Stimulated activated CD4-positive, alpha-beta T cell treated with anti-CD3 and anti-CD28 coated beads, Interleukin-2, amount 100 ng/mL, for 24 hours (primary cell): ENCODE measurements around the gene CPT1B.

ENCODE experiments used
- DNase-seq, 2 donors: peaks; one replicate each; pipeline ENCODE4 v3.0.0-alpha.2; 2020

CPT1B gene

DNA sequence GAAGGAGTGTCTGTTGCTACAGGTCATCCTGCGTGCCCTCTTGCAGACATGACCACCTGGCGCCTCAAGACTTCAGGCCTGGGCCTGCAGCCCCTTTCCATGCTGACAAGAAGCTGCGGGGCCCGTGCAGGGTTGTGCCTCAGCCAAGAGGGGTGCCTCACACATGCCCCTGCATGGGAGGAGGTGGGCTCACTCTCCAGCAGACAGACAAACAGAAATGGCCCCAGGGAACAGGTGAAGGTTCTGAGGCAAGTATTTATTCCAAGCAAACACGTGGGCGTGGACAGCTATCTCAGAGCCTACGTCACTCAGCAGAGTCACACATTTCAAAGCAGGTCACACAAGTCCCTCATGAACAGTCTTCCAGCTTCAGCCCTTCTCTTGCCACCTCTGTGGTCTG, 9.6 kb downstream of the CPT1B start:
- DNase-seq = no peak

DNA sequence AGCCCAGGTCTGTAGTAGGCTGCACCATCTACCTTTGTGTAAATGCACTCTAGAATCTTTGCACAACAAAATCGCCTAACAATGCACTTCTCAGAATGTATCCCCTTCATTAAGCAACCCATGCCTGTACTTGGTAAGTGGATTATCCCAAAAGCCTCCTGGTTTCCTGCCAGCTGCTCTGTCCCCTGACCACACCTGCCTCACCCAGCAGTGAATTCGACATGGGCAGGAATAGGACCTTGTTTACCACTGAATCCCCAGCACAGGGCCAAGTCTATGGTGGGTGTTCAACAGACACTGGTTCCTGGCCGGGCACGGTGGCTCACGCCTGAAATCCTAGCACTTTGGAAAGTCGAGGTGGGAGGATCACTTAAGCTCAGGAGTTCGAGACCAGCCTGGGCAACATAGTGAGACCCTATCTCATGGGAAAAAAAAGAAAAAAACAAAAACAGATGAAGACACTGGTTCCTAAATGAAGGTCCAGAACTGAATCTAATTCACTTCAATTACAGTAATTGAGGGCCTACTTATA, 10.4 kb downstream of the CPT1B start:
- no peak for DNase-seq

DNA sequence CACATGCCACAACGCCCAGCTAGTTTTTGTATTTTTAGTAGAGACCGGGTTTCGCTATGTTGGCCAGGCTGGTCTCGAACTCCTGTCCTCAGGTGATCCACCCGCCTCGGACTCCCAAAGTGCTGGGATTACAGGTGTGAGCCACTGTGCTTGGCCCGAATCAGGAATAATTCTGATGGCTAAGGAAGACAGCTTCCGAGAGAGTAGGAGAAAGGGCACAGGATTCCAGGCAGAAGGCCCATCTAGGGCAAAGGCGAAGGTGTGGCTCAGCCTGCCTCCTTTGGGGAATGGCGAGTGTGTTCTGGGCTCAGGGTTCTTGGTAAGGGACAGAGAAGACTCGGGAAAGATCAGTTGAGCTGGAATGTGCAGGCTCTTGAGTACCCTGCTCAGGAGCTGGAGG, 13.9 kb downstream of the CPT1B start:
- no peak for DNase-seq

- DNase-seq = no peak
Measured at GRCh38 chr22:50563413-50564160, 14.6 kb downstream of the CPT1B start.

DNA sequence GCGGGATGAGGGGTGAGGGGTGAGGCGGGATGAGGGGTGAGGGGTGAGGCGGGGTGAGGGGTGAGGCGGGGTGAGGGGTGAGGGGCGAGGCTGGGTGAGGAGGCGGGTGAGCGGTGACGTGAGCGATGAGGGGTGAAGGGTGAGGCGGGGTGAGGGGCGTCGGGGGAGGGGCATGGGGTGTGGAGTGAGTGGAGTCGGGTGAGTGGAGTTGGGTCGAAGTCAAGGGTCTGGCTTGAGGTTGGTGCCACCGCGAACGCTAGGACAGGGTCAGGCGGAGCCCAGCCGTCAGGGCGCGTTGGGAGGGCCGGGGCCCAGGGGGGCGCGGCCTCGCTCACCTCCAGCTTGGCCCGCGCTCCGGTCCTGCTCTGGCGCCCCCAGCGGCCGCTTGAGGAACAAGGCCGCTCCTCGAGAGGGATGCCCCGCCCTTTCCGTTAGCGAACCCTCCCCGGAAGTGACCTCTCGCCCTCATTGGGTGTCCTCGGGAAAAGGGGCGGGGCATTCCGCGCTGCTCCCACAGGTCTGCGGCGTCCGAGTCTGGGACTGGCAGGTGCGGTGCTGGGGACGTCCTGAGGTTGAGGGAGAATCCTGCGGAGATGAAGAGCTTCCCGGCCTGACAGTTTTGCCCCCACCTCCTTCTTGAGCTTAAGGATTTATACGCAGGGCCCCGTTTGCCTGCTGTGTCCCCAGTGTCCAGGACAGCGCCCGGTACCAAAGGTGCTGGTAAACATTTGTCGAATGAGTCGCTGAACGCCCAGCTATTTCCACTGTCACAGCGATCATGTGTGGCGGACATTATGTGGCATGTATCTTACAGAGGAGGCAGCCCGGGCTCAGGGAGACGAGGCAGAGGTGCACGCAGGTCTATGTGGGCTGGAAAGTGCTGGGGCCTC, 15.5 kb downstream of the CPT1B start, which contains the start of gene SYCE3:
Gene SYCE3, minus strand, starts transcription at position 397 of the 890 bp plus-strand sequence. CDS start 6,514 bp downstream, outside the sequence.
- peak; percentile 98 to 99 for DNase-seq

DNA sequence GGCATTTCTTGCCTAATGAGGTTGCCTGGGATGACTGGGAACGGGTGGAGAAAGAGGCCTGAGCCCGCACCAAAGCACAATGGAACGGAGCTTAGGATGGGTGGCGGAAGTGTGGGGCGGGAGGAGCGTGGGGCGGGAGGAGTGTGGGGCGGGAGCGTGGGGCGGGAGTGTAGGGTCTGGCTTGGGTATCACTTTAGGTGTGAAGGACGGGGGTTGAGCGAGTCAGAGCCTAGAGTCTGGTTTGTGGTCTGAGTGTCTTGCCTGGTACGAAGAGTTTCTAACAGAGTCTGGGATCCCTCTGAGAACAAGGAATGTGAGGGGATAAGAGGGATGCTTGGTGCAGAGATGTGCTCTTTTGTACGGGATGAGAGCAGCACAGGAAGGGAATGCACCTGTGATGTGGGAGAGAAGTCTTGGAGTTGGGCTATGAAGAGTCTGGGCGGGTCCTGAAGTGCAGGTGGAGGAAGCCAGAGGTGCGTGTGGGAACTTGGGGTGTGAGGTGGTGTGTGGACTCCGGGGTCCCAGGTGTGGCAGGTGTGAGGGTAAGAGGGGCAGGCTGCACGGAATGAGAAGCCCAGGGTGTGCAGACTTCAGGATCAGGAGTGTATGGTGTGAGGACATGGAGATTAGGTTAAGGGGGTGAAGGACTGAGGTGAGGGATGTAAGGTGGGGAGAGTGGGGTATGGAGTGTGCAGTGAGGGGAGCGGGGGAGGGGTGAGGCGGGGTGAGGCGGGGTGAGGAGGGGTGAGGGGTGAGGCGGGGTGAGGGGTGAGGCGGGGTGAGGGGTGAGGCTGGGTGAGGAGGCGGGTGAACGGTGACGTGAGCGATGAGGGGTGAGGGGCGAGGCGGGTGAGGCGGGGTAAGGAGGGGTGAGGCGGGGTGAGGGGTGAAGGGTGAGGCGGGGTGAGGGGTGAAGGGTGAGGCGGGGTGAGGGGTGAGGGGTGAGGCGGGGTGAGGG, 16.5 kb downstream of the CPT1B start:
- no peak for DNase-seq

DNA sequence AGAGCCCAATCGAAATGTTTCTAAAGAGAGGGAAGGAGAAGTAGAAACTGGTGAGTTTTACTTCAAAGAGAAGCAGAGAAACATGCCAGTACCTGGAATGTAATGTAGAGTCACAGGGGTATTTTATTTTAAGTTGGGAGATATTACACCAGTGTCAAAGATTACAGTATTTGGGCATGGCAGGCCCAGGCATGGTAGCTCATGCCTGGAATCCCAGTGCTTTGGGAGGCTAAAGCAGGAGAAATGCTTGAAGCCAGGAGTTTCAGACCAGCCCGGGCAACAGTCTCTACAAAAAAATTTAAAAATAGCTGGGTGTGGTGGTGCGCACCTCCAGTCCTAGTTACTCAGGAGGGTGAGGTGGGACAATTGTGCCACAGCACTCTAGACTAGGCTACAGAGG, 18.2 kb downstream of the CPT1B start:
- DNase-seq = no peak

DNA sequence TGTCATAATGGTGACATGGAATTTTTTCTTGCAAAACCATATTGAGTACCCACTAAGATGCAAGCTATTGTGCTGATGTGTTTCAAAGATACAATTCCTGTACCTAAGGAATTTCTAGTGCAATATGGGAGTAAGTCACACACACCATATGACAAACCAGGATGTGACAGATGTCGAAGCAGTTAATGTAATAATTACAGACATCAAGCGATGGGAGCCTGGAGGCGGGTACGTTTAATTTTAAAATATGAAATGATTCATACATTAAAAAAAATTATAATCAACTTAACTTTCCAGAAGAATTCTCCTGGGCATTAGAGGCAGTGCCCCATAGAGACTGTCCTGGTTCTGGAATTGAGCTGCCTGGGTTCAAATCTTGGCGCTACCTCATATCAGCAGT, 21.5 kb downstream of the CPT1B start:
- no peak for DNase-seq

GRCh38 chr22:50553310-50553709, 24.9 kb downstream of the CPT1B start:
- no peak for DNase-seq

DNA sequence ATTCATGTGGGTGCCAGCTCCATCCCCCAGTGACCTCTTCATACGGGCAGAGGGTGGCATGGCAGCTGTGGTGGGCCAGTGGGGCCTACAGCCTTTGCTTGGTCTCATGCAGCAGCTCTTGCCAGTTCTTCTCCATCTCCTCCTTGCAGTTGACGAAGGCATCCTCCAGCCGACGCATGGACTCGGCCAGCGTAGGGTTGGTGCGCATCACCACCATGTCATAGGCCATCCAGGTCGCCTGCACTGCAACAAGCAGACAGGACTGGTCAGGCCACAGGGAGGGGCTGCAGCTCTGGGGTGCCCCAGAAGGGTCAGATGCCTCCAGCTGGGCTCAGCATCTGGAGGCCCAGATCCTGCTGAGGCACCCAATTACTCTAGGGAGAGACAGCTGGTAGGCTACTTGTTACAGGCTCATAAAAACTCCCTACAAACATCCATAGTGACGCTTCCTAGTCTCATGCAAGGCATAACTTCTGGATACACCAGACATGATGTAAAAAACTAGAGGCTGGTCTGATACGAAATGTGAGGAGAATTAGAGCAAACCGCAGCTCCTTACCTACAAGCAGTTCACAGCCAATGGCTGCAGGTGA, 27.0 kb downstream of the CPT1B start:
- DNase-seq = no peak

DNA sequence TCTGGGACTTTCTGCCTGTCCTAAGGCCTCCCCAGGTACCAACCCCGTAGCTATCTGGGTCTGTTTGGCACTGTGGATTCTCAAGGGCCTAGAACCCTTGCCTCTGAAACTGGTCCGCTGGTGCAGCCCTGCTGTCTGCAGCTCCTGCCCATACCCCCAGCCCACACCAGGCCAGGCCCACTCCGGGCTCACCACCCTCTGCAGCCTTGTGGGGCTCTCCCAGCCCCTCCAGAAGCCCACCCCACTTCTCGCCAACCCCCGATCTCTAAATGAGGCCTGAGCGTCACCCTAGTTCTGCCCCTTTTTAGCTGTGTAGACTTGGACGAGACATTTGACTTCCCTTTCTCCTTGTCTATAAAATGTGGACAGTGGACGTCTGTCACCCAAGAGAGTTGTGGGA, 27.8 kb downstream of the CPT1B start:
- no peak for DNase-seq

DNA sequence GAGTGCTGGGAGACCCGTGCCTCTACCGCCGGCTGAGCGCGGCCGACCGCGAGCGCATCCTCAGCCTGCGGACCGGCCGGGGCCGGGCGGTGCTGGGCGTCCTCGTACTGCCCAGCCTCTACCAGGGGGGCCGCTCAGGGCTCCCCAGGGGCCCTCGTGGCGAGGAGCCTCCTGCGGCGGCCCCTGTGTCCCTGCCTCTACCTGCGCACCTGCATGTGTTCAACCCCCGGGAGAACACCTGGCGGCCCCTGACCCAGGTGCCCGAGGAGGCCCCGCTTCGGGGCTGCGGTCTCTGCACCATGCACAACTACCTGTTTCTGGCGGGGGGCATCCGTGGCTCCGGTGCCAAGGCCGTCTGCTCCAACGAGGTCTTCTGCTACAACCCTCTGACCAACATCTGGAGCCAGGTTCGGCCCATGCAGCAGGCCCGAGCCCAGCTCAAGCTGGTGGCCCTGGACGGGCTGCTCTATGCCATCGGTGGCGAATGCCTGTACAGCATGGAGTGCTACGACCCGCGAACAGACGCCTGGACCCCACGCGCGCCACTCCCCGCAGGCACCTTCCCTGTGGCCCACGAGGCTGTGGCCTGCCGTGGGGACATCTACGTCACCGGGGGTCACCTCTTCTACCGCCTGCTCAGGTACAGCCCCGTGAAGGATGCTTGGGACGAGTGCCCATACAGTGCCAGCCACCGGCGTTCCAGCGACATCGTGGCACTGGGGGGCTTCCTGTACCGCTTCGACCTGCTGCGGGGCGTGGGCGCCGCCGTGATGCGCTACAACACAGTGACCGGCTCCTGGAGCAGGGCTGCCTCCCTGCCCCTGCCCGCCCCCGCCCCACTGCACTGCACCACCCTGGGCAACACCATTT, 29.1 kb downstream of the CPT1B start:
- DNase-seq = no peak

DNA sequence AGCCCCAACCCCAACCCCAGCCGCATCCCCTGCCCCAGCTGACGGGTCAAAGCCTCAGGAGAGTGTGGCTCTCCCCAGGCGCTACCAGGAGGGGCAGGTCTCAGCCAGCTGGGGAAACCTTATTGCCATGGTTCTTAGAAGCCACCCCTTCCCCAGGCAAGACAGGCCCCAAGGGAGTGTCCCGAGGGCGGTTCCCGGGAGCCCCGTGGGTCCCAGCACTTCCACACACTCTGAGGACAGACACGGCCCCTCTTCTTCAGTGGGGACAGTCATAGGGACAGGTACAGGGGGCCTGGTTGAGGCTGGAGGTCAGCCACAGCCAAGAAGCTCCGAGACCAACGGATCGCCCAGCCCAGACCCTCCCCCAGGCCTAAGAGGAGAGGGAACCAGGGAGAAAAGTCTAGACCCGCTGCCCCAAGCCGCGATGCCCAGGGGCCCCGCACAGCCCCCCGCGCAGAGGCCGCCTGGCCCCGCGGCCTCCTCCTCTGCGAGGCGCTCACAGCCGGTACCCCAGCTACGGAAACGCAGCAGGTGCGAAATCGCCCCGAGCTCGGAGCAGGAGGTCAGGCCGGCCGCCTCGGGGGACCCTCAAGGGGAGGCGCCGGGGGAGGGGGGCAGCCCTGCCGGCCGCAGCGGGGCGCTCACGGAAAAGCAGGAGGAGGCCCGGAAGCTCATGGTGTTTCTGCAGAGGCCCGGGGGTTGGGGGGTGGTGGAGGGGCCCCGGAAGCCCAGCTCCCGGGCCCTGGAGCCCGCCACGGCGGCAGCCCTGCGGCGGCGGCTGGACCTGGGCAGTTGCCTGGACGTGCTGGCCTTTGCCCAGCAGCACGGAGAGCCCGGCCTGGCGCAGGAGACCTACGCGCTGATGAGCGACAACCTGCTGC, 29.9 kb downstream of the CPT1B start:
- DNase-seq = peak; percentile 63 to 66

GRCh38 chr22:50547263-50547985, 30.8 kb downstream of the CPT1B start:
- no peak for DNase-seq

DNA sequence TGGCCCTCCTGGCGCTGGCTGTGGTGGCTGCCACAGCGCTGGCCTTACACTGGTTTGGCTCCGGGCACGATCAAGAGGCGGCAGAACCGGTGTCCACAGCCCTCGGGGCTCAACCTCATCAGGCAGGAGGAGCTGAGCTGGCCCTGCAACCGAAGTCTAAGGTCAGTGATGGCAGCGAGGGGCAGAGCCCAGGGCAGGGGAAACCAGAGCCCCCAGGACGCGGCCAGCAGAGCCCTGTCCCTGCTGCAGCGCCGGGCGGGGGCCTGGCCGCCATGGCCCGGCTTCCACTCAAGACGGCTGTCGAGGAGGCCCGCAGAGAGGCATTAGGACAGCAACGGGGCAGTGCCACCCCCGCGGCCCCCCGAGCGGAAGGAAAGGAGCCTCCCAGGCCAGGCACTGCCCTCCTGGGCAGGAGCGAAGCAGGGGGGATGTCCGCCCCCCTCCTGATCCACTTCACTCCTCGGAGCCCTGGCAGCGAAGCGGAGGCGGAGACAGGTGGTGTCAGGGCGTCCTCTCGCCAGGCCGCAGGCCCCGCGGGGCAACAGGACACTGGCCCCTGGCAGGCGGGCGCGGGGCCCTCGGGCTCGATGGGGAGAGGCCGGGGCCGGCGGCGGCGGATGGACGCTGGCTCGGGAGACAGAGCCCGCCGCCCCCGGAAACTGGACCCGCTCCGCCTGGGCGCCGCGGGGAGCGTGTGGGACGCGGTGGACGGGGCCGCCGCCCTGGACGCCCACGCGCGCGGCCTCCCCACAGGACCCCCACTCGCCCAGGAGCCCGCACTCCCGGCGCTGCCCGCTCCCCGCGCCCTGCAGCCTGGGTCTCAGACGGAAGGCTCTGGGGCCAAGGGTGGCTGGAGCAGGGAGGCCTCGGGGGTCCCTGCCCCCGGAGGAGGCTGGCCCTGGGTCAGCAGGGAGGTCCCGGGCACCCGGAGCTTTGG, 31.6 kb downstream of the CPT1B start:
- DNase-seq = no peak

GRCh38 chr22:50545522-50546325, 32.5 kb downstream of the CPT1B start, which contains the start of gene KLHDC7B:
Gene KLHDC7B, plus strand, starts transcription at chr22:50545899. Its CDS starts 345 bp downstream, at chr22:50546244.
- DNase-seq = no peak

DNA sequence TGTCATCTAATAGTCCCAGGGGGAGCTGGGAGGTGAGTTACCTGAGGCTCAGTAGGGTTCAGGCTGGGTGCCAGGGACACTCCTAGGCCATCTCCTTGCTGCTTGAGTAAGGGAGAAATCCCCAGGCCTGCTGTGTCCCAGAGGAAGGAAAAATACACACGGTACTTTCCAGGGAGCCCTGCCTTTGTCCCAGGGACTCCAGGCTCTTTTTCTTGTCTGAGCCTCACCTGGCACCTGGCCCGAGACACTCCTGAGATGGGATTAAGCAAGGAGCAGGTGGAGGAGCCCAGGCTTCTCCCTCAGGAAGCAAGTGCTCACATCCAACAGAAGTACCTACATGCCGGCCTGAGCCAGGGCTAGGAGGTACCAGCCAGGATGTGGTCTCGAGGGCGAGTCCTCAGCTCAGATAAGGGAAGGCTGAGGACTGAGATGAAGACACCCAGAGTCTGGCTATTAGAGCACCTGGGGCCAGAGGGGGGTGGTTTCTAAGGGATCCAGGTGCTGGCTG, 33.4 kb downstream of the CPT1B start:
- DNase-seq = peak in 1 of 2 donors; percentile 37
